Upper lobe of left lung (tissue), 4 donors: ENCODE data around the gene RELCH.

Experiments used
- EP300 ChIP-seq, 4 donors: sonication (generic); formaldehyde crosslinking; IDR thresholded peaks; one replicate each; pipeline ENCODE4 v1.5.1; 2017; ENCODE audit warnings: antibody characterized with exemption in 4 of 4, control low read depth in 2 of 4
- POLR2A ChIP-seq, 4 donors: fragments of 450-650 bp; IDR thresholded peaks; one replicate each; pipeline ENCODE4 v1.5.1; 2016 to 2017; ENCODE audit warnings: antibody characterized with exemption in 4 of 4, mild to moderate bottlenecking in 2 of 4
- POLR2AphosphoS5 ChIP-seq, 2 donors: sonication (generic); formaldehyde crosslinking; IDR thresholded peaks; one replicate each; pipeline ENCODE4 v1.5.1; 2017; ENCODE audit warnings: antibody characterized with exemption in 2 of 2
- TF ChIP-seq, protein P1 (sequence below), 6 experiments: fragments of 450-650 bp in 4 of 6; fragments of 200-600 bp in 2 of 6; sonication (generic) in 2 of 6; IDR thresholded peaks; one replicate each; pipeline ENCODE4 v1.5.1; 2016 to 2019; ENCODE audit warnings: antibody characterized with exemption in 6 of 6

DNA sequence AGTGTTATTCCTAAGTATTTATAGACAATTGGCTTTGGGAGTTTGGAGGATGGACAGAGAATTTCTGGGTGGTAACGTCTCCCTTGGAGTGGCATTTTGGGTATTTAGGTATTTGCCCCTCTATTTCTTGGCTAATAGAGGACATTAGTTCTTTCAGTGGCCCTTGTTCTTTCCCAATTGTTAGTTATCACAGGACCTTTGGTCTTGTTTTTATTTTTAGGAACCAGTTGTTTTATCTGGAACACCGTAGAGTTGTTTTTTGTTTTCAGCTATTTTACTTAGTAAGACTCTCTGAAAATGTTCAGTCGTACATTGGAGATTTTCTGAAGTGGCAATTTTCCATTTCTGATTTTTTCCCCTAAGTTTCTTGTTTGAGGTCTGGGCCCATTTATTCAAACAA, 97.6 kb downstream of the RELCH start:
- TF ChIP-seq, protein P1, sequence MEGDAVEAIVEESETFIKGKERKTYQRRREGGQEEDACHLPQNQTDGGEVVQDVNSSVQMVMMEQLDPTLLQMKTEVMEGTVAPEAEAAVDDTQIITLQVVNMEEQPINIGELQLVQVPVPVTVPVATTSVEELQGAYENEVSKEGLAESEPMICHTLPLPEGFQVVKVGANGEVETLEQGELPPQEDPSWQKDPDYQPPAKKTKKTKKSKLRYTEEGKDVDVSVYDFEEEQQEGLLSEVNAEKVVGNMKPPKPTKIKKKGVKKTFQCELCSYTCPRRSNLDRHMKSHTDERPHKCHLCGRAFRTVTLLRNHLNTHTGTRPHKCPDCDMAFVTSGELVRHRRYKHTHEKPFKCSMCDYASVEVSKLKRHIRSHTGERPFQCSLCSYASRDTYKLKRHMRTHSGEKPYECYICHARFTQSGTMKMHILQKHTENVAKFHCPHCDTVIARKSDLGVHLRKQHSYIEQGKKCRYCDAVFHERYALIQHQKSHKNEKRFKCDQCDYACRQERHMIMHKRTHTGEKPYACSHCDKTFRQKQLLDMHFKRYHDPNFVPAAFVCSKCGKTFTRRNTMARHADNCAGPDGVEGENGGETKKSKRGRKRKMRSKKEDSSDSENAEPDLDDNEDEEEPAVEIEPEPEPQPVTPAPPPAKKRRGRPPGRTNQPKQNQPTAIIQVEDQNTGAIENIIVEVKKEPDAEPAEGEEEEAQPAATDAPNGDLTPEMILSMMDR (IDR thresholded peaks at IDR 0.05), result no peak
- TF ChIP-seq POLR2AphosphoS5 (IDR thresholded peaks at IDR 0.05) (no peak), EP300 (IDR thresholded peaks at IDR 0.05) (no peak), POLR2A (IDR thresholded peaks at IDR 0.05) (no peak)
